HG03135 (cell line): Measurements from ENCODE around the gene NPY1R.

Experiments
- ATAC-seq: cut with Tn5 transposase; IDR thresholded peaks from one replicate; pipeline ENCODE4 v1.9.1; 2021; ENCODE audit warnings: mild to moderate bottlenecking, moderate library complexity; ENCODE audit not compliant: unreplicated experiment

NPY1R gene

DNA sequence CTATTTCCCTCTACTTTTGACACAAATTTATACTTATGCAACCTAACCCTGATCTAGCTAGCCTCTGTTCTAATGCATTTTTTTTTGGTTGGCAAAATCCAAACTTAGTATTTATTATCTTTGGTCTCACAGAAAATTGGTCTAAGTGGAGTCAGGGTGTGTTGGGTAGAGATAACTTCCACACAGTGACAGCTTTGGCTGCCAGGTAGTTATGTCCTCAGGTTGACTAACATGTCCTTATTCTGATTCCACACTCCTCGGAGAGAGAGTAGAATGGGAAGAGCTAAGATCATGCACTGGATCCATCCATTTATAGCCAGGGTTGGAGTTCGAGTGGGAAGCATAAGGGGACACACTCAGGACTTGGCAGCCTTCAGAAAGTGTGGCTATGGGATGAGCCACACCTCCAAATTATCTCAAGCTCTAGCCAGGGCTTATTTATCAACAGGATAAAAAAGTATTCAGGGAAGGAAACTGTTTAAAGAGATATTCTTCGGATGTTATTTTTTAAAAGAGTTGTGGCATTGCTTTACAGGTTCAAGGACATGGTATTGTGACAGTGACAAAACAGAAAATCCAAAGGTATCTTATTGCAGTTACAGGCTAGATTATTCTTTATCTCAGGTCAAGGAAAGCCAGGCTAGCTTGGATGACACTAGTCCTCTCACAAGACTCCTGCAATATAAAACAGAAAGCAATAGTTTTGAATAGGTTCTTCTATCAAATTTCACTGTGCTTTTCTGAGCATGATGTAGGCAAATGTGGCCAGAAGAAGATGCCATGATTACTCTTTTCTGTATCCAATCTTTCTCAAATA, 51.5 kb downstream of the NPY1R start:
- no peak for ATAC-seq

DNA sequence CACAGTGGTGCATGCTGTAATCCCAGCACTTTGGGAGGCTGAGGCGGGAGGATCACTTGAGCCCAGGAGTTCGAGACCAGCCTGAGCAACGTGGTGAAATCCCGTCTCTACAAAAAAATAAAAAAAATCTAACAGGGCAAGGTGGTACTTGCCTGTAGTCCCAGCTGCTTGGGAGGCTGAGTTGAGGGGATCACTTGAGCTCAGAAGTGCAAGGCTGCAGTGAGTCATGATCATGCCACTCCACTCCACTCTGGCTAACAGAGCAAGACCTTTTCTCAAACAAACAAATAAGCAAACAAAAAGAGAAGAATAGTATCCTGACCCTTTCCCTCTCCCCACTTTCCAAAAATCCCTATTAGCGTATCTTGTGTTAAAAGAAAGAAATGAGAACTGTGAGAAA, 52.7 kb downstream of the NPY1R start:
- no peak for ATAC-seq

DNA sequence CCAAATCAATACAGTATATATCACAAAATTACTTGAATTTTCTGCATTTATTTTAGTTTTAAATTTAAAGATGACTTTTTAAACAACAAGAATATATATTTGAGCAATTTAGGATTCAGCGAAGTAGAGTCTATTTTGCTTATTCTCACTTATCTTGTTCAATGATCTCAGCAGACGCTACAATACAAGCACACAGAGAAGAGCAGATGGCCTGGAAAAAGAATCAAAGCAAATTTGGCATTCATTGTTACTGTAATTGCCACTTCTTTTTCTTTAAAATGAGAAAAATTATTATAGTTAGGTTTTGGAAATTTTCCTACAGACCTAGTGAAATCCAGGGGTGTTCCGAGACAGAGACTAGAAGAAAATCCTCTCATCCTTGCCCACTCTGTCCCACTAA, 57.5 kb downstream of the NPY1R start:
- no peak for ATAC-seq
